Neural progenitor cell (in vitro differentiated cells): Measurements from ENCODE around the gene AGPS.
"Not testable (repeated sequence)": the region's sequence is repeated elsewhere in the genome, so short reads cannot be mapped to it uniquely, and the experiment has no call there.

Experiments used
- EZH2 ChIP-seq: fragments of 200-600 bp; sonication (generic); IDR thresholded peaks from 2 replicates; pipeline ENCODE4 v1.6.1; 2017; ENCODE audit warnings: antibody characterized with exemption, mild to moderate bottlenecking, moderate library complexity
- EZH2phosphoT487 ChIP-seq: fragments of 200-600 bp; sonication (generic); IDR thresholded peaks from 2 replicates; pipeline ENCODE4 v1.6.1; 2017; ENCODE audit warnings: antibody characterized with exemption
- TF ChIP-seq, protein P1 (sequence below): fragments of 200-600 bp; sonication (generic); IDR thresholded peaks from 2 replicates; pipeline ENCODE4 v1.5.1; 2017; ENCODE audit warnings: antibody characterized with exemption, mild to moderate bottlenecking

DNA sequence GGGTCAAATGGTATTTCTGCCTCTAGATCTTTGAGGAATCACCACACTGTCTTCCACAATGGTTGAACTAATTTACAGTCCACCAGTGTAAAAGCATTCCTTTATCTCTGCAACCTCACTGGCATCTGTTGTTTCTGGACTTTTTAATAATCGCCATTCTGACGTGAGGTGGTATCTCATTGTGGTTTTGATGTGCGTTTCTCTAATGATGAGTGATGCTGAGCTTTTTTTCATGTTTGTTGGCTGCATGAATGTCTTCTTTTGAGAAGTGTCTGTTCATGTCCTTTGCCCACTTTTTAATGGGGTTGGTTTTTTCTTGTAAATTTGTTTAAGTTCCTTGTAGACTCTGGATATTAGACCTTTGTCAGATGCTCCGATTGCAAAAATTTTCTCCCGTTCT is 32.0 kb downstream of the AGPS start:
- TF ChIP-seq, protein P1, sequence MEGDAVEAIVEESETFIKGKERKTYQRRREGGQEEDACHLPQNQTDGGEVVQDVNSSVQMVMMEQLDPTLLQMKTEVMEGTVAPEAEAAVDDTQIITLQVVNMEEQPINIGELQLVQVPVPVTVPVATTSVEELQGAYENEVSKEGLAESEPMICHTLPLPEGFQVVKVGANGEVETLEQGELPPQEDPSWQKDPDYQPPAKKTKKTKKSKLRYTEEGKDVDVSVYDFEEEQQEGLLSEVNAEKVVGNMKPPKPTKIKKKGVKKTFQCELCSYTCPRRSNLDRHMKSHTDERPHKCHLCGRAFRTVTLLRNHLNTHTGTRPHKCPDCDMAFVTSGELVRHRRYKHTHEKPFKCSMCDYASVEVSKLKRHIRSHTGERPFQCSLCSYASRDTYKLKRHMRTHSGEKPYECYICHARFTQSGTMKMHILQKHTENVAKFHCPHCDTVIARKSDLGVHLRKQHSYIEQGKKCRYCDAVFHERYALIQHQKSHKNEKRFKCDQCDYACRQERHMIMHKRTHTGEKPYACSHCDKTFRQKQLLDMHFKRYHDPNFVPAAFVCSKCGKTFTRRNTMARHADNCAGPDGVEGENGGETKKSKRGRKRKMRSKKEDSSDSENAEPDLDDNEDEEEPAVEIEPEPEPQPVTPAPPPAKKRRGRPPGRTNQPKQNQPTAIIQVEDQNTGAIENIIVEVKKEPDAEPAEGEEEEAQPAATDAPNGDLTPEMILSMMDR = not testable (repeated sequence)
- not testable (repeated sequence) for TF ChIP-seq EZH2, EZH2phosphoT487
